ENCODE results near the gene PRR15L. TPM values are rescaled to one million over a fixed set of nuclear protein-coding genes. Genes with fewer than 3 reads are reported as not detected.

The PRR15L gene
- total and polyA plus RNA-seq, 2 of the 4 experiments (the other 2 are of a cell fraction): not detected

- H3K27ac ChIP-seq (ENCODE audit: insufficient read depth, low read length): peak overlapping the region; percentile 12; the same call in 1 of the 2 replicates
- BruUV-seq (replicated peaks): no TSS peak
- H2BK120ac ChIP-seq (ENCODE audit: low read depth, low read length): peak overlapping the region; percentile 51; the same call in 1 of the 2 replicates
- peak overlapping the region; percentile 21 for H2AK9ac ChIP-seq (replicated peaks; ENCODE audit: low read depth, low read length, poor library complexity)
- H3K9me1 ChIP-seq (ENCODE audit: insufficient read depth, low read length): peaks cover 13% of the 10 kb centered on the region
- intact Hi-C loops (cut with micrococcal nuclease): no loop called here
- H2BK20ac ChIP-seq (ENCODE audit: low read depth, low read length): no peak overlapping the region
- H3K4me1 ChIP-seq (ENCODE audit: control insufficient read depth, insufficient read depth, low read length): peaks cover 10% of the 10 kb centered on the region
- 66% methylated on average over 5 of the region's 8 CpGs; no CpG with 5 or more reads in 1 of the 2 experiments for WGBS, 2 experiments (ENCODE audit: extremely low coverage in 2 of 2, insufficient read length in 1 of 2)
- no peak overlapping the region for H2AFZ ChIP-seq (replicated peaks; ENCODE audit: low read length, poor library complexity)
- peak overlapping the region; percentile 9; the same call in 1 of the 2 replicates for H4K5ac ChIP-seq (ENCODE audit: low read depth, low read length)
- POLR2A ChIA-PET (ENCODE audit: unreplicated experiment): no interaction called here
- H3K4ac ChIP-seq (ENCODE audit: low read depth, low read length): peak overlapping the region; percentile 56
- dilution Hi-C loops (cut with HindIII; ENCODE audit: low sequenced_read_pairs, unreplicated experiment): no loop called here
- no peak overlapping the region for H2BK5ac ChIP-seq (ENCODE audit: low read depth, low read length, poor library complexity, severe bottlenecking)
- no peak overlapping the region; the same call in 1 of the 2 replicates for H3K9ac ChIP-seq (ENCODE audit: low read depth, low read length)
- H3K9me3 ChIP-seq (ENCODE audit: control insufficient read depth, insufficient read depth, low read length): no peaks in the 10 kb centered on the region
- in situ Hi-C loops (cut with MboI; ENCODE audit: low sequenced_read_pairs): no loop called here
- H3K18ac ChIP-seq (ENCODE audit: low read depth, low read length): no peak overlapping the region; the same call in 1 of the 2 replicates
- peak; percentile 78 for DNase-seq
- peak; percentile 92 for ATAC-seq (ENCODE audit: low read depth)
- no peak overlapping the region for H4K91ac ChIP-seq (ENCODE audit: insufficient read depth, low read depth, low read length)
- H3K4me2 ChIP-seq (ENCODE audit: low read depth, low read length): peak overlapping the region; percentile 58
- no peaks in the 10 kb centered on the region for H3K36me3 ChIP-seq (ENCODE audit: control insufficient read depth, insufficient read depth, low read length)
- H4K20me1 ChIP-seq (ENCODE audit: insufficient read depth, low read length): peaks cover 14% of the 10 kb centered on the region; the same call in 1 of the 2 replicates
- no peak overlapping the region for H3K4me3 ChIP-seq (ENCODE audit: insufficient read depth, low read depth, low read length)
- peak overlapping the region in 1 of 2 experiments; percentile 29; a peak in 1 of 4 replicates for H4K8ac ChIP-seq (ENCODE audit: low read depth in 2 of 2, low read length in 2 of 2)
- no peaks in the 10 kb centered on the region for H3K27me3 ChIP-seq (ENCODE audit: control insufficient read depth, insufficient read depth, low read length)
- peak overlapping the region; percentile 15; the same call in 1 of the 2 replicates for H3K14ac ChIP-seq (replicated peaks; ENCODE audit: low read depth, low read length)
- peak overlapping the region; percentile 37; the same call in 1 of the 2 replicates for H2AK5ac ChIP-seq (ENCODE audit: low read depth, low read length)
- H2BK15ac ChIP-seq (ENCODE audit: low read depth, low read length): no peak overlapping the region
- no peak overlapping the region for H3K56ac ChIP-seq (ENCODE audit: extremely low read depth, insufficient read depth, low read length)
- CTCF ChIA-PET: interaction anchor here (0.6 kb wide), 1 partner anchor 42 kb away, joined by 3 read pairs; no protein-coding TSS in a partner anchor
- H3K23ac ChIP-seq (ENCODE audit: low read depth, low read length): peak overlapping the region; percentile 28; the same call in 1 of the 2 replicates
- peaks cover 24 to 59% of the 10 kb centered on the region in 2 experiments for H3K79me1 ChIP-seq (ENCODE audit: low read depth in 1 of 2, low read length in 2 of 2)
- TF ChIP-seq MXI1 (IDR thresholded peaks at IDR 0.05; ENCODE audit: borderline replicate concordance, low read depth, low read length) (no peak), POLR2A (IDR thresholded peaks at IDR 0.05; ENCODE audit: low read depth, low read length) (no peak), CHD1 (IDR thresholded peaks at IDR 0.05; ENCODE audit: low read depth, low read length) (no peak), RAD21 (IDR thresholded peaks at IDR 0.05; ENCODE audit: low read length) (no peak), SMC3 (IDR thresholded peaks at IDR 0.05; ENCODE audit: low read depth, low read length) (no peak), BHLHE40 (IDR thresholded peaks at IDR 0.05; ENCODE audit: low read depth, low read length) (no peak), CEBPB (IDR thresholded peaks at IDR 0.05; ENCODE audit: low read depth, low read length) (no peak), RCOR1 (IDR thresholded peaks at IDR 0.05; ENCODE audit: insufficient replicate concordance, low read length) (no peak), USF2 (IDR thresholded peaks at IDR 0.05; ENCODE audit: low read depth, low read length) (no peak), FOS (IDR thresholded peaks at IDR 0.05; ENCODE audit: low read depth, low read length) (no peak), RFX5 (IDR thresholded peaks at IDR 0.05; ENCODE audit: low read depth, low read length) (no peak), CTCF (conservative IDR thresholded peaks at IDR 0.05; ENCODE audit: low read depth, low read length) (no peak), MAFK (IDR thresholded peaks at IDR 0.05; ENCODE audit: low read depth, low read length) (no peak), NFE2L2 (IDR thresholded peaks at IDR 0.05; ENCODE audit: low read depth, low read length) (no peak), MAZ (IDR thresholded peaks at IDR 0.05; ENCODE audit: borderline replicate concordance, low read depth, low read length) (no peak)
These were observed 52.4 kb downstream of the PRR15L start for GRCh38 chr17:47905221-47905733.
